NCI-H460 (cell line): ENCODE results near the gene MYL6. TPM values are rescaled to one million over a fixed set of nuclear protein-coding genes. Genes with fewer than 3 reads are reported as not detected.
"Not testable (repeated sequence)": the region's sequence is repeated elsewhere in the genome, so short reads cannot be mapped to it uniquely, and the experiment has no call there.

ENCODE experiments used
- DNase-seq: peaks from one replicate; pipeline ENCODE4 v3.0.0-alpha.2; 2016; ENCODE audit warnings: low read depth; ENCODE audit errors: extremely low read depth
- total RNA-seq: library from RNA; depleted of rRNA; stranded (reverse); fragments of >200 nt; shearing (Covaris generic); gene quantifications from 2 replicates; pipeline ENCODE4 v1.2.3, GENCODE V29; 2014

MYL6 gene
- total RNA-seq, 1 experiment from 2014 or later, result 566 TPM

GRCh38 chr12:56156464-56157200 is 1.5 kb upstream of the MYL6 start:
- DNase-seq, result not testable (repeated sequence)

GRCh38 chr12:56157201-56158028 is 744 bp upstream of the MYL6 start:
- DNase-seq, result peak; percentile 54

- DNase-seq, result peak; percentile 52
Observed at GRCh38 chr12:56158926-56159461, 835 bp downstream of the MYL6 start.

- no peak for DNase-seq
Observed at GRCh38 chr12:56159482-56160192, 1.5 kb downstream of the MYL6 start.

- no peak for DNase-seq
Observed at GRCh38 chr12:56160193-56160763, 2.1 kb downstream of the MYL6 start.

GRCh38 chr12:56160894-56161689 is 2.9 kb downstream of the MYL6 start:
- no peak for DNase-seq

GRCh38 chr12:56161690-56162351 is 3.7 kb downstream of the MYL6 start:
- DNase-seq, result no peak

- no peak for DNase-seq
Observed at GRCh38 chr12:56162468-56163290, 4.5 kb downstream of the MYL6 start.

GRCh38 chr12:56163533-56164344 is 5.6 kb downstream of the MYL6 start:
- DNase-seq, result no peak

GRCh38 chr12:56164345-56164729 is 6.2 kb downstream of the MYL6 start:
- DNase-seq, result no peak

- no peak for DNase-seq
Observed at GRCh38 chr12:56165369-56165768, 7.2 kb downstream of the MYL6 start.

GRCh38 chr12:56169229-56169759 is 11.1 kb downstream of the MYL6 start:
- DNase-seq, result no peak

GRCh38 chr12:56172839-56173238 is 14.7 kb downstream of the MYL6 start:
- DNase-seq, result no peak

GRCh38 chr12:56178347-56178746 is 20.2 kb downstream of the MYL6 start:
- DNase-seq, result no peak

- DNase-seq, result no peak
Observed at GRCh38 chr12:56186957-56187356, 28.8 kb downstream of the MYL6 start.

GRCh38 chr12:56188131-56188777 is 30.1 kb downstream of the MYL6 start:
- no peak for DNase-seq

- no peak for DNase-seq
Observed at GRCh38 chr12:56188778-56189098, 30.6 kb downstream of the MYL6 start.
